NCI-H748 (cell line): ENCODE measurements around the gene ENPP6.
"Not testable (repeated sequence)": the region's sequence is repeated elsewhere in the genome, so short reads cannot be mapped to it uniquely, and the experiment has no call there.

Source experiments
- DNase-seq: peaks from one replicate; lab custom pipeline; 2025; ENCODE audit not compliant: unreplicated experiment; lab: John Stamatoyannopoulos, UW

The ENPP6 gene

GRCh38 chr4:184150102-184150839 lies 67.4 kb downstream of the ENPP6 start:
- no peak for DNase-seq

DNA sequence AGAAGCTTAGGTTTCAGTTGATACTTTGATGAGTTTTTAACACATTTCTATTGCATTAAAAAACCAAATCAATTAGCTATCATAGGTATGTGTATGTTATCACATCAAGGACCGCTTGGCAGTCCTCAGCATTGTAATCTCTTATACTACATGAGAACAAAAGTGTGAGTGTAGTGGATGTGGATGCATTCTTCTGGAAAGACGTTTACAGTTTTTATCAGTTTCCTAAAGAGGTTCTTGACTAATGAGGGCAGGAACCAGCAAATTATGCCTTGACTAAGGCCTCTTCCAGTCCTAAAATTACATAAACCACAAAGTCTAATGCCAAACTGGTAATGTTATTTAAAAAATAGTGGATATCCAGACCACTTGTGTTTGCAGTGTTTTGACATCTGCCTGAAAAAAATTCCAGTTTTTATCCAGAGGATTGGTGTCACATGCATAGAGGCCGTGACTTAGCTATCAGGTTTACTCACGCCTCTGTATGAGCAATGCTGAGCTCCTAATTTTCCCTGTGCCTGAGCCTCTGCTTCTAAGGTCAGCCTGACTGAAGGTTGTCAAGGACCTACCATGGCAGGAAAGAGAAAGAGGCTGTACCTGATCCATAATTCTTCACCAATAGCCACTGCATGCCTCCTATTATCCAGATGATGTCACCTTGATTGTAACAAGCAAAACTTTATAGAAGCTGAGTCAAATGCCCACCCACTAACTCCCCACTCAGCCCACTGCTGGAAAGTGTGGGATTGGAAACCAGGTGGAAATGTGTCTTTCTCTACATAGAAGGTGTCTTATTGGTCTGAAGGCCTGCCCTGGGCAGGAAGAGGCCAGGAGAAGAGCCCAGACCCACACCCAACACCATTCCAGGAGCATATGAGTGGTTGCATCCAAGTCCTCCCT lies 68.7 kb downstream of the ENPP6 start:
- no peak for DNase-seq

DNA sequence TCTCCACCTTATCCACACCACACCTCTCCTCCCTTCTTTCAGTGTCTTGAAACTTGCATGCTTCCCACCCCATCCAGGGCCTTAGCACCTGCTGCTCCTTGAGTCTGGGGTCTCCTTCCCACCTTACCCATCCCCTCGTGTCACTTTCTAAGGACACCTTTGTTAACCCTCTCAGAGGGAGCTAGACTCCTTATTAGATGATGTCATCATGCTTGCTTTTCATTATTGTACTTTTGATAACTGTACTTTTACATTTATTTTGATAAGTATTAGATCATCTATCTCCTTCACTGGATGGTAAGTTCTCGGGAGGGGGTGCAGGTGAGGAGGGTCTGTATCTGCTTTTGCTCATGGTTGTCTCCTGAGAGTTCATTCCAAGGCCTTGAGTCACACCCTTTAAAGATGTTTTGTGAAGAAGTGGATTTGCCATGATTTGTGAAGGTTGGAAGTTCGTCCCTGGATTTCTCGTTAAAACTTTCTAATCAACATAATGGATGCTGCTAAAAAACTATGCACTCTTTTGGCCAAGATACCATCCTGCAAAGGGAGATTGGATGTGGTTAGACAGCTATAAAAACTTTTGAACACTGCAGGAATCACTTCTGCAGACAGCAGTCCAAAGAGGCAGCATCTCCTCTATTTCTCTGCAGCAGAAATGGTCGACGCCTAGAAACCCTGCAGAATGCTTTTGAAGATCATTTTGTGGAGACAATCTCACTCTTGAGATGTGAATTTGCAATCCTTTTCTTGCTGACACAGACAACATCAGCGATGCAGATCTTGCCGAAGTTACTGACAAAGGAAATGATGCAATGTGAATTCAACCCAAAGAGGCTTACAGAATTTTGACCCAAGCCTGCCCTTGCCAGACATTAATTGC lies 69.6 kb downstream of the ENPP6 start:
- no peak for DNase-seq

DNA sequence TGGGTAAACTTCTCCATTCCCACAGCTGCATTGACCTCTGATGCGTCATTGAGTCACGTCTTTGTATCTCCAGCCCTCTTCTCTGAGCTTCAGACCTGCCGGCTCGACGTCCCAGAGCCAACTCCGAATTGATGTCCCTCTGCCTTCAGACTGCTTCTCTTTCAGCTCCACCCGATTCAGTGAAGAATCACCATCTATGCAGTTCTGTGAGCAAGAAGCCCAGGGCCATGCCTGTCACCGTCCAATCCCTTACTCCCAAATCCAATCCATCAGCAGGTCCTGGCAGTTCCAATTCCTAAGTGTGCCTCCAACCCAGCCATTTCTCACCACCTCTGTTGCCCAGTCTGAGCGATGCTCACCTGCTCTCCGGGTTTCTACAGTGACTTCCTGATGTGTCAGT lies 70.7 kb downstream of the ENPP6 start:
- no peak for DNase-seq

DNA sequence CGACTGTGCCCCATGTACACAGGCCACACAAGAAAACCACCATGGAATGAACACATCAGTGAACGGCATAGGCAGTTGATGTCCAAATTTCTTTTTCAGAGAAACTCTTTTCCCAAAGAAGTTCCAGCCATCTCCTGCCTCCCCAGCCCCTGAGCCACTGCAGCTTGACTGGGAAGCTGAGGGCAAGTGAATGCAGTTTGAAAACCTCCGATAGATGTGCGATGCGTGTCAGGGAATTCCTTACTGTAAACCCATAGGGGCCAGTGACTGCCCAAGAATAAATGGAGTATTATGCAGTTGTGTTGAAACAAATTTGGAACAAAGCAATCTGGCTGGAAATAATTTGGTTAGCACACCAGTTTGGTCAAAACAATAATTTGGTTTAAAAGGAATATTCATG lies 72.1 kb downstream of the ENPP6 start:
- no peak for DNase-seq

- no peak for DNase-seq
Measured at GRCh38 chr4:184143770-184144564, 73.7 kb downstream of the ENPP6 start.

DNA sequence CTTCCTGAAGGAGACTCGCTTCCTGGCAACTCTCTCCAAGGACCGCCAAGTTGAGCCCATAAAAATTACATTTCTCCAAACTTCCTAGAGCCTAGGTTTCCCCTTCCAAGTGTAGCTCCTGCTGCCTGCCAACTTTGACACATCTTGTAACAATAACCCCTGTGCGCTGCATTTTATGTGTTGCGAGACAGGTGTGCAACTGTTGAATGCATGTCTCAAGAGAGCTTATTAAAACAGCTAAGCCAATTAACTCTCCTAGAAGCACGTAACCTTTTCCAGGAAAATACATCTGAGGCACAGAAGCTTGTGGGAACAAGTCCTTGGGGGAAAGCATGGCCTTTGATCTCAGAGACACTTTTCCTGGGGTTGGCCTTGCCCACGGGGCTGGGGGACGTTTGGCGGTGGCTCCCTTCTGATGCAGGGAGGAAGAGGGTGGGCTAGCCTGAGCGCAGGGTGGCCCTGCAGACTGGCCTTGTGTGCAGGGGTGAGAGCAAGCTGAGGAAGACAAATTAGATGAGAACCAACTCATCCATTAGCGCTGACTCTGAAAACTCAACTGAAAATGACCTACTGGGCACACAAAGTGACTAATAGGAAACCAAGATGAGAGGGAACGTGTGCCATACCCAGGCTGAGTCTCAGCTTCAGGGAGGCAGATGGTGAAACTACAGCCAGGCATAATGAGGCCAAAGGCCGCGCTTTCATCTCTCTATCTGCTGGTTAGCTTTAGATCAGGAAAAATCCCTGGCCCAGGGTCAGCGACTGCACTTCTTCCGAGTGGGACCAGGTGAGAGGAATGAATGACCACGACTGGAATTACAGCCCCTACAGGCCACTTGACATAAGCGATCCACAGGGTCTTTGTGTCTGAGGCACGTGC lies 75.3 kb downstream of the ENPP6 start:
- DNase-seq = no peak

DNA sequence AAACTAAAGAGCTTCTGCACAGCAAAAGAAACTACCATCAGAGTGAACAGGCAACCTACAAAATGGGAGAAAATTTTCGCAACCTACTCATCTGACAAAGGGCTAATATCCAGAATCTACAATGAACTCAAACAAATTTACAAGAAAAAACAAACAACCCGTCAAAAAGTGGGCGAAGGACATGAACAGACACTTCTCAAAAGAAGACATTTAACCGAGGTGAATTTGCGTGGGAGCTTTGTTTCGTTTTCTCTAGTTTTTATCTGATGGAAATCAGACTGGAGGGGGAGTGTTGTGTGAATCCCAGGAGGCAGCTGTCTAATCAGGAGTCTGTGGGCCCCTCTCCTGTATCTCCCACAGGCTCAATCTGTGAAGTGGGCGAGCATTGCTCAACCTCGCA lies 76.8 kb downstream of the ENPP6 start:
- DNase-seq = not testable (repeated sequence)

- no peak for DNase-seq
Measured at GRCh38 chr4:184136525-184136924, 81.1 kb downstream of the ENPP6 start.

- DNase-seq = no peak
Measured at GRCh38 chr4:184126800-184127199, 90.9 kb downstream of the ENPP6 start.

GRCh38 chr4:184122631-184123408 lies 94.9 kb downstream of the ENPP6 start:
- peak; percentile 16 for DNase-seq

DNA sequence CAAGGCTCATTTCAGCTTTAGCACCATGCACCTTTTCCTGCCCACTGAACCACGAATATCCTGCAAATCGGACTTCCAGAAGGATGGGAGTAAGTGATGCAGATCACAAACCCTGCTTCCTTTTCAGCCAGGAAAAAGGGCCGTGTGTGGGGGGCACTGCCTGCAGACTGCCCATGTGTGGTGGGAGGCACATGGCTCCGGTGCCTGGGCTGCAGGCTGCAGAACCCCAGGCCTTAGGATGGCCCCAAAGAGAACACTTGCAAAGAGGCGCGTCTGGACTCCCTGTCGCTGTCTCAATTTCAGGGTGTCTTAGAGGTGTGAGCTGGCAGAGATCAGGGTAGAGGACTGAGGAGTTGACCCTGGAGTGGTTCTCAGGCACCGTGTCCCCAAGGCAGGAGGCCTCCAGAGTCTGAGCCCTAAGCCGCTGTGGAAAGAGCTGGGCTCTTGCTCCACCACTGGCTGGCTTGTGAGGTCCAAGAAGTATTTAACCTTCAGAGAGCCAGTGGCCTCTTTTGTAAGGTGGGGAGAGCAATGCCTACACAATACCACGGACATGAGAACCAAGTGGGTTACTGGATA lies 97.0 kb downstream of the ENPP6 start:
- DNase-seq = no peak

DNA sequence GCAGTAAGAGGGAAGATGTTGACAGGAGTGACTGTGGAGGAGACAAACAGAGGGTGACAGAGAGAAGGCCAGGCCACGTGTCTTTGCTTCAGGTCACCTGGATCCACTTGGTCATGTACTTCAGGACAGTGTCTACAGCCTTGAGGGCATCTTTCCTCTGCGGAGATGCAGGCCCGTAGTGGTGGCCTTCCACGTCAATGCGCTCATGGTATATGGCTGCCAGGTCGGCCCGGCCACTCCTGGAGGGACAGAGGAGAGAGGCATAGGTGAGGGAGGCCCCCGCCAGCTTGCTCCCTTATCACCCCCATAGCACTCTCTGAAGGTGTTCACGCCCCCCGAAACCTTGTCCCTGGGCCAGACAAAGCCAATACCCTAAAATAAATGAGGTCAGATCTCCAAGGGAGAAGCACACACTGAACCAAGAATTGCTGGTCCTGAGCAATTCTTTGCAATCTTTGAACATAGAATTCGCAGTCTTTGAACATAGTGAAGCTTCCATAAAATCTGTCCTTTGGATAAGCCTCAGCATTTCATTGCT lies 99.9 kb downstream of the ENPP6 start:
- no peak for DNase-seq

- no peak for DNase-seq
Measured at GRCh38 chr4:184115399-184115798, 102.3 kb downstream of the ENPP6 start.

- no peak for DNase-seq
Measured at GRCh38 chr4:184114431-184114830, 103.2 kb downstream of the ENPP6 start.

- no peak for DNase-seq
Measured at GRCh38 chr4:184112006-184112550, 105.6 kb downstream of the ENPP6 start.

DNA sequence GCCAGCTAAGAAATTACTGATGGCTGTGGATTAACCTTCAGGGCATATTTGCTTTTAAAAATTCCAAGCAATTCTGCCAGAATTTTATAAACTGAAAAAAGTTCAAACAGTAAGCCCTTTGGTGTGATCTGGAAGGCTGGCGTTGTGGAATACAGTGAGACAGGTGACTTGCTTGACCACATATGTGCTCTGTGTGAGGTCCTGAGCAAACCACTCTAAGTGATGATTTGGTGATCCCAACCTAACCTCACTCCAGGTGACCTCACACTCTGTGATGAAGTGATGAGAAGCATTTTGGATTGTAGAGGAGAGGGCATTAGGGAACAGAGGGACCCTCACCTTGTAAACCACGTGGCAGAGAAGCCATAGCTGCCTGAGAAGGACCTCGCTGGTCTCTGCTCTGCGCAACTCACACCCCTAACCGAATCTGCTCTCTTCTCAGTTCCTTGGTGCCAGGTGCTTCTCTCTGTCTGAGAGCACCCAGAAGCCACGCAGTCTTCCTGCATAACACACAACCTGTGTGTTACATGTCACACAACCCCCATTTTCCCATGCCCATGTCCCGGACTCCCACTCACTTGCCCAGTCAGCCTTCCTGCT lies 106.3 kb downstream of the ENPP6 start:
- DNase-seq = no peak
